Endodermal cell (in vitro differentiated cells): ENCODE results near the gene GJA3. TPM values are rescaled to one million over a fixed set of nuclear protein-coding genes. Genes with fewer than 3 reads are reported as not detected.

Experiments used
- DNase-seq: peaks from one replicate; pipeline ENCODE4 v3.0.0-alpha.2; 2017
- H3K27ac ChIP-seq: 2 replicates; pipeline ENCODE4 v1.5.1; 2013; ENCODE audit warnings: mild to moderate bottlenecking, low read depth, low read length, moderate library complexity
- H3K27me3 ChIP-seq: 2 replicates; pipeline ENCODE4 v1.6.1; 2013; ENCODE audit warnings: mild to moderate bottlenecking, low read length, moderate library complexity; ENCODE audit not compliant: insufficient read depth, control insufficient read depth, poor library complexity, severe bottlenecking
- H3K36me3 ChIP-seq: 2 replicates; pipeline ENCODE4 v1.7.0; 2013; ENCODE audit warnings: mild to moderate bottlenecking, low read length, moderate library complexity; ENCODE audit not compliant: control insufficient read depth, insufficient read depth
- H3K4me1 ChIP-seq: one replicate; pipeline ENCODE4 v1.7.0; 2013; ENCODE audit warnings: low read length; ENCODE audit not compliant: control insufficient read depth, insufficient read depth
- H3K4me3 ChIP-seq: 2 replicates; pipeline ENCODE4 v1.5.1; 2013; ENCODE audit warnings: mild to moderate bottlenecking, low read length, moderate library complexity
- H3K9ac ChIP-seq: 2 replicates; pipeline ENCODE4 v1.6.1; 2013; ENCODE audit warnings: mild to moderate bottlenecking, low read length, moderate library complexity; ENCODE audit not compliant: poor library complexity, severe bottlenecking; ENCODE audit errors: extremely low read depth
- H3K9me3 ChIP-seq: 2 replicates; pipeline ENCODE4 v1.6.1; 2013; ENCODE audit warnings: mild to moderate bottlenecking, low read length, moderate library complexity; ENCODE audit not compliant: control insufficient read depth
- H3K27ac Mint-ChIP-seq: 2 replicates; pipeline ENCODE4 v1.8.0; 2020; ENCODE audit warnings: mixed read lengths
- H3K27me3 Mint-ChIP-seq: 2 replicates; pipeline ENCODE4 v1.8.0; 2021; ENCODE audit warnings: mild to moderate bottlenecking, mixed read lengths; ENCODE audit not compliant: insufficient read depth
- H3K36me3 Mint-ChIP-seq: 2 replicates; pipeline ENCODE4 v1.8.0; 2020; ENCODE audit warnings: low read depth, mixed read lengths
- H3K4me1 Mint-ChIP-seq: 2 replicates; pipeline ENCODE4 v1.8.0; 2020; ENCODE audit warnings: mixed read lengths
- H3K4me3 Mint-ChIP-seq: 2 replicates; pipeline ENCODE4 v1.8.0; 2020; ENCODE audit warnings: mild to moderate bottlenecking, moderate library complexity, mixed read lengths
- H3K9me3 Mint-ChIP-seq: 2 replicates; pipeline ENCODE4 v1.8.0; 2020; ENCODE audit warnings: mild to moderate bottlenecking, mixed read lengths
- CTCF ChIP-seq: fragments of 200-600 bp; sonication (generic); conservative IDR thresholded peaks from 2 replicates; pipeline ENCODE4 v1.5.0; 2021; ENCODE audit warnings: antibody characterized with exemption, mild to moderate bottlenecking
- WGBS, 2 experiments: methylation state at CpG; one replicate each; pipeline versions ENCODE4 v1.1.5 to v1.1.7; 2013; ENCODE audit warnings: missing lambda C conversion rate in 2 of 2, mixed read lengths in 1 of 2; ENCODE audit not compliant: insufficient coverage in 1 of 2, insufficient read length in 1 of 2; 5-methylcytosine and 5-hydroxymethylcytosine counted together
- total RNA-seq, 2 donors: library from RNA; stranded (reverse); fragmentation: NEBNext Ultra II Directional in 1 of 2; extraction: Animal tissue kit (Norgen Biotek cat#: 25700) in 1 of 2; gene quantifications; 2 replicates in 1 of 2; 3 replicates in 1 of 2; pipeline ENCODE4 v1.2.1, GENCODE V29; 2021

GJA3 gene
- total RNA-seq, 2 donors from 2014 or later: 0.07 to 0.09 TPM

- Mint-ChIP-seq H3K36me3 (no peaks in the 10 kb centered on the region), H3K4me1 (no peaks in the 10 kb centered on the region), H3K27ac (no peak overlapping the region), H3K4me3 (no peak overlapping the region), H3K27me3 (peaks cover 39% of the 10 kb centered on the region), H3K9me3 (no peaks in the 10 kb centered on the region)
- H3K36me3 ChIP-seq: no peaks in the 10 kb centered on the region
- H3K27me3 ChIP-seq: peaks cover 24% of the 10 kb centered on the region
- no peak overlapping the region for H3K4me3 ChIP-seq
- no peaks in the 10 kb centered on the region for H3K9me3 ChIP-seq
- H3K9ac ChIP-seq: no peak overlapping the region
- peak; percentile 20 for DNase-seq
- H3K4me1 ChIP-seq: no peaks in the 10 kb centered on the region
- 74 to 100% methylated on average over 1 to 4 of the region's 4 CpGs for WGBS, 2 experiments
- no peak overlapping the region for H3K27ac ChIP-seq
- no peak for TF ChIP-seq CTCF
These were observed 20.4 kb downstream of the GJA3 start for GRCh38 chr13:20140487-20140886.

GRCh38 chr13:20137875-20138274, 23.0 kb downstream of the GJA3 start:
- H3K27ac ChIP-seq: no peak overlapping the region
- H3K4me3 ChIP-seq: no peak overlapping the region
- H3K36me3 Mint-ChIP-seq: no peaks in the 10 kb centered on the region
- H3K27me3 ChIP-seq: peaks cover 24% of the 10 kb centered on the region
- no peak overlapping the region for H3K9ac ChIP-seq
- H3K9me3 ChIP-seq: no peaks in the 10 kb centered on the region
- H3K27me3 Mint-ChIP-seq: peaks cover 35% of the 10 kb centered on the region
- no peak overlapping the region for H3K4me3 Mint-ChIP-seq
- no peak for DNase-seq
- no peaks in the 10 kb centered on the region for H3K4me1 Mint-ChIP-seq
- no peaks in the 10 kb centered on the region for H3K9me3 Mint-ChIP-seq
- no peak for TF ChIP-seq CTCF
- H3K4me1 ChIP-seq: no peaks in the 10 kb centered on the region
- WGBS, 2 experiments: 84 to 100% methylated on average over 1 to 2 of the region's 2 CpGs
- no peaks in the 10 kb centered on the region for H3K36me3 ChIP-seq
- H3K27ac Mint-ChIP-seq: no peak overlapping the region

- Mint-ChIP-seq H3K4me3 (peak overlapping the region; percentile 61), H3K27ac (no peak overlapping the region), H3K4me1 (no peaks in the 10 kb centered on the region), H3K36me3 (no peaks in the 10 kb centered on the region), H3K27me3 (peaks cover 37% of the 10 kb centered on the region), H3K9me3 (no peaks in the 10 kb centered on the region)
- WGBS, 2 experiments: 43 to 52% methylated on average over 44 to 53 of the region's 56 CpGs
- DNase-seq: peak; percentile 90
- H3K27me3 ChIP-seq: peaks cover 24% of the 10 kb centered on the region
- no peaks in the 10 kb centered on the region for H3K36me3 ChIP-seq
- H3K4me1 ChIP-seq: no peaks in the 10 kb centered on the region
- H3K27ac ChIP-seq: no peak overlapping the region
- no peak overlapping the region for H3K4me3 ChIP-seq
- no peaks in the 10 kb centered on the region for H3K9me3 ChIP-seq
- no peak overlapping the region for H3K9ac ChIP-seq
- peak; percentile 73 for TF ChIP-seq CTCF
These were observed 23.8 kb downstream of the GJA3 start for GRCh38 chr13:20136781-20137703.
